IMR-90 (cell line): ENCODE measurements around the gene GABPB2.

Source experiments
- BHLHE40 ChIP-seq: fragments of 150-350 bp; IDR thresholded peaks from 2 replicates; pipeline ENCODE4 v1.6.1; 2016; ENCODE audit warnings: mild to moderate bottlenecking, low read depth, low read length
- CEBPB ChIP-seq: IDR thresholded peaks from 2 replicates; pipeline ENCODE4 v1.6.1; 2012; ENCODE audit warnings: low read depth, low read length, improper control_type of control experiment
- FOS ChIP-seq: fragments of 150-350 bp; IDR thresholded peaks from 2 replicates; pipeline ENCODE4 v1.6.1; 2016; ENCODE audit warnings: low read depth, low read length
- MAFK ChIP-seq: IDR thresholded peaks from 2 replicates; pipeline ENCODE4 v1.6.1; 2012; ENCODE audit warnings: low read depth, low read length, improper control_type of control experiment
- MAZ ChIP-seq: IDR thresholded peaks from 2 replicates; pipeline ENCODE4 v1.6.1; 2012; ENCODE audit warnings: low read depth, mild to moderate bottlenecking, low read length, improper control_type of control experiment, moderate library complexity, borderline replicate concordance
- MXI1 ChIP-seq: IDR thresholded peaks from 2 replicates; pipeline ENCODE4 v1.6.1; 2012; ENCODE audit warnings: low read depth, mild to moderate bottlenecking, low read length, moderate library complexity, borderline replicate concordance
- NFE2L2 ChIP-seq: fragments of 150-350 bp; IDR thresholded peaks from 2 replicates; pipeline ENCODE4 v1.6.1; 2016; ENCODE audit warnings: low read depth, mild to moderate bottlenecking, low read length
- POLR2A ChIP-seq: IDR thresholded peaks from 2 replicates; pipeline ENCODE4 v1.6.1; 2012; ENCODE audit warnings: mild to moderate bottlenecking, low read depth, low read length
- RAD21 ChIP-seq: IDR thresholded peaks from 2 replicates; pipeline ENCODE4 v1.6.1; 2012; ENCODE audit warnings: low read length, improper control_type of control experiment
- RCOR1 ChIP-seq: IDR thresholded peaks from 2 replicates; pipeline ENCODE4 v1.6.1; 2012; ENCODE audit warnings: mild to moderate bottlenecking, low read length, improper control_type of control experiment; ENCODE audit not compliant: insufficient replicate concordance
- RFX5 ChIP-seq: IDR thresholded peaks from 2 replicates; pipeline ENCODE4 v1.8.0; 2012; ENCODE audit warnings: low read depth, mild to moderate bottlenecking, low read length, moderate library complexity
- SMC3 ChIP-seq: fragments of 150-350 bp; IDR thresholded peaks from 2 replicates; pipeline ENCODE4 v1.6.1; 2016; ENCODE audit warnings: low read depth, mild to moderate bottlenecking, antibody characterized with exemption, low read length, moderate library complexity
- TF ChIP-seq, protein P1 (sequence below): conservative IDR thresholded peaks from 2 replicates; pipeline ENCODE4 v1.5.1; 2012; ENCODE audit warnings: mild to moderate bottlenecking, low read depth, low read length, improper control_type of control experiment
- TF ChIP-seq, protein P2 (sequence below): fragments of 150-350 bp; IDR thresholded peaks from 2 replicates; pipeline ENCODE4 v1.6.1; 2016; ENCODE audit warnings: low read depth, mild to moderate bottlenecking, low read length, moderate library complexity, borderline replicate concordance

DNA sequence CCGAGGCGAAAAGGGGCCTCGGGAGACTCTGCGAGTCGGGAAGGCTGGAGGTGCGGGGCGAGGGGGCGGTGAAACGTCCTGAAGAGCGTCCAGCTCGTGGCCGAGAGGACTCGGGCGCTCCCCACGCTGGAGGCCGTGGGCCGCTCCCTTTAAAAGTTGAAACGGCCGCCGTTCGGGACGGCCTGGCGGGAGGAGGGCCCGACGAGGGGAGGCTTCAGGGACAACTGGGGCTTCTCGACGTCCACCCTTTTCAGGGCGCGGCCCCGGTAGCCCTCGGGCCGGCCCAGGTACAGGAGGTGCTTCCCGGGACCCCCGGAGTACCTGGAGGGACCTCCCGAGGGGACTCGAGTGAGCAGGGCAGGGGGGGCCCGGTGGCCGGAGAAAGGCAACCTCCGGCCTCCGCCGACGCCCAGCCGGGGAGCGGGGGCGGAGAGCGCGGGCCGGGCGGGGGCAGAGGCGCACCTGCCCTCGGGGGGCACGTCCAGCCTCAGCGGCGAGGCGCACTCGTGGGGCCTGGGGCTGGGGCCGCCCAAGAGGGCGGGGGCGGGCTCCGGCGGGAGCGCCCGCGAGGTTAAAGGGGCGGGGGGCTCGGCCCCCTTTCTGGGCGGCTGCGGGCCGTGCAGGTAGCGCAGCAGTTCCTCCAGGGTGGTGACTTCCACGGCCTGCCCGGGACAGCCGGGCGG is 61.9 kb downstream of the GABPB2 start:
- no peak for TF ChIP-seq POLR2A
- no peak for TF ChIP-seq RCOR1
- TF ChIP-seq, protein P1, sequence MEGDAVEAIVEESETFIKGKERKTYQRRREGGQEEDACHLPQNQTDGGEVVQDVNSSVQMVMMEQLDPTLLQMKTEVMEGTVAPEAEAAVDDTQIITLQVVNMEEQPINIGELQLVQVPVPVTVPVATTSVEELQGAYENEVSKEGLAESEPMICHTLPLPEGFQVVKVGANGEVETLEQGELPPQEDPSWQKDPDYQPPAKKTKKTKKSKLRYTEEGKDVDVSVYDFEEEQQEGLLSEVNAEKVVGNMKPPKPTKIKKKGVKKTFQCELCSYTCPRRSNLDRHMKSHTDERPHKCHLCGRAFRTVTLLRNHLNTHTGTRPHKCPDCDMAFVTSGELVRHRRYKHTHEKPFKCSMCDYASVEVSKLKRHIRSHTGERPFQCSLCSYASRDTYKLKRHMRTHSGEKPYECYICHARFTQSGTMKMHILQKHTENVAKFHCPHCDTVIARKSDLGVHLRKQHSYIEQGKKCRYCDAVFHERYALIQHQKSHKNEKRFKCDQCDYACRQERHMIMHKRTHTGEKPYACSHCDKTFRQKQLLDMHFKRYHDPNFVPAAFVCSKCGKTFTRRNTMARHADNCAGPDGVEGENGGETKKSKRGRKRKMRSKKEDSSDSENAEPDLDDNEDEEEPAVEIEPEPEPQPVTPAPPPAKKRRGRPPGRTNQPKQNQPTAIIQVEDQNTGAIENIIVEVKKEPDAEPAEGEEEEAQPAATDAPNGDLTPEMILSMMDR: no peak
- no peak for TF ChIP-seq MAFK
- no peak for TF ChIP-seq BHLHE40
- TF ChIP-seq NFE2L2: no peak
- no peak for TF ChIP-seq MXI1
- no peak for TF ChIP-seq MAZ
- no peak for TF ChIP-seq RFX5
- no peak for TF ChIP-seq CEBPB
- no peak for TF ChIP-seq FOS
- TF ChIP-seq, protein P2, sequence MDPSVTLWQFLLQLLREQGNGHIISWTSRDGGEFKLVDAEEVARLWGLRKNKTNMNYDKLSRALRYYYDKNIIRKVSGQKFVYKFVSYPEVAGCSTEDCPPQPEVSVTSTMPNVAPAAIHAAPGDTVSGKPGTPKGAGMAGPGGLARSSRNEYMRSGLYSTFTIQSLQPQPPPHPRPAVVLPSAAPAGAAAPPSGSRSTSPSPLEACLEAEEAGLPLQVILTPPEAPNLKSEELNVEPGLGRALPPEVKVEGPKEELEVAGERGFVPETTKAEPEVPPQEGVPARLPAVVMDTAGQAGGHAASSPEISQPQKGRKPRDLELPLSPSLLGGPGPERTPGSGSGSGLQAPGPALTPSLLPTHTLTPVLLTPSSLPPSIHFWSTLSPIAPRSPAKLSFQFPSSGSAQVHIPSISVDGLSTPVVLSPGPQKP: no peak
- TF ChIP-seq RAD21: no peak
- TF ChIP-seq SMC3: no peak
